Stimulated activated CD4-positive, alpha-beta T cell treated with anti-CD3 and anti-CD28 coated beads, TNF-alpha, amount 100 ng/mL, for 24 hours (primary cell): Measurements from ENCODE around the gene SLC9C1.
A peak's percentile ranks its signal among the peaks of the same experiment; 100 is the strongest.

ENCODE experiments used
- DNase-seq, 3 experiments: peaks; one replicate each; pipeline ENCODE4 v3.0.0-alpha.2; 2020; ENCODE audit warnings: low read depth in 3 of 3

SLC9C1 gene

DNA sequence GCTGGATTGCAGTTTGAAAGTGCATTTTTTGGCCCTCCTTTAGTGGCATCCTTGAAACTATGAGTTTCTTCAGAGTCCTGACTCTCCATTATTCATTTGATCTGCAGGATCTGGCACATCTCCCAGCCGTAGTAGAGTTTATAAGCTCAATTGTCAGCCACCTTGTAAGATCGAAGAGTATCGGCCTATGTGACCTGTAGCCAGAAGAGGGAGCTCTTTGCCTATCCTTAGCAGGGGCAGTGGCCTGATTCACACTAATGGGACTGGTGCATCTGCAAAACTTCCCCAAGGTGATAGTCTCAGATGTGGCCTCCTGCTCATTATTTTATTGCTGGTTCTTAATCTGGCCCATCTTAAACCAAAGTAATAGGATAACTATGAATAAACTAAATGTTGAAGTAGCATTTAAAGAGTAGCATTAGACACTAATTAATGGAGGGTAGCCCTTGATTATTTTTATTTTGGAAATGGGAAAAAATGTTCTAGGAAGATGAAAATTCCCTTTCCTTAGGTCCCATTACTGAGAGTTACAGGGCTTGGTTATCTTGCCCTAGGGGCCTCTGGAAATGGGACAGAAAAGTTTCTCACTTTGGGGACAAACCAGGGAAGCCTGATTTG lies 182.1 kb downstream of the SLC9C1 start:
- DNase-seq = peak; percentile 33 to 39 (median 36)

DNA sequence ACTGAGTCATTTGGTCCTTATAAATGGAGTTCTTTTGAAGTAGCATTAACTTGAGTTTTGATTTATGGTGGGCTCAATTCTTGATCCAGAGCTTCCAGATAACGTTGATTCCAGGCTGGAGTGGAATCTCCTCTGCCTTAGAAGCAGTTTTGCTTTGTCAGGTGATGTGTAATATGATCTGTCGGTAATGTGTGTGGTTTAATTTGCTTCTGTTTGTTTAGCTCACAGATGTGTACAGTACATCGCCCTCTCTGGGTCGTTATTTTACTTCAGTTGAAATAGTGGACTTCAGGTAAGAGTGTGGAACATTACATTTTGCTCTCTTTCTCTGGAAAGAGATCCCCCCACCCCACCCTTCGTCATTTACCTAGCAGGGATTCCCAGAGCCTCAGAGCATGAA lies 184.7 kb downstream of the SLC9C1 start:
- no peak for DNase-seq

DNA sequence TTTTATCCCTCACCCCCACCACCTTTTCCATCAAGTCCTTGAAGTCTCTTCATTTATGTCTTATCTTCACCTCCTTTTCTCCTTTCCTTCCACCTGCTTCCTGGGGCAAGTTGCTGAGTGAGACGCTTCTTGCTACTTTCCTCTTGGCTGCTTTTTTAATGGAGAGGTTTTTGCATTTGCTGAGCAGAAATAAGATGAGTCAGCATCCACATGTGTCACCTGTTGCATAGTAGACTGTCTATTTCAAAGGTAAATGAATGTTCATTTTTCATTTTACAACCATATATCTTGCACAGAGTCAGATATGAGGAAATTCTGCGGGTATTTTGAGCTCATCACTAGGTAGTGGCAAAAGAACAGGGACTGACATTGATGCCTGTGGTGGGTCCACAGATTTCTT lies 189.2 kb downstream of the SLC9C1 start:
- DNase-seq = no peak

DNA sequence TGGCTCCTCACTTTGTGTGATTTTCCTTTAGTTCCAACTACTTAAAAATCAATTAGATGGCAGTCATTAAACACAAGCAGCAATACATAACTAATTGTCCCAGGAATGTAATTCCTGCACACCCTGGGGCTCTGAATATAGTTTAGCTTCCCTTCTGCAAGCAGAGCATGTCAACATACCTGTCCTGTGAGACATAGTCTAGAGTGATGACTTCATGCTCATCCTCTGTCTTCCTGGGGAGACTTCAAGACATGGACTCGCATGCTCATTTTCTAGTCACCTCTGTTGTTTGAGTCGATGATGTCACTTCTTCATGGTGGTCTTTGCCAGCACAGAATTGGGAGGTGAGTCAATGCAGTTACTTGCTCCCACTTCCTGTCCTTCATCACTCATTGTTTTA lies 192.1 kb downstream of the SLC9C1 start:
- DNase-seq = no peak

- DNase-seq = no peak
These were observed 196.6 kb downstream of the SLC9C1 start for GRCh38 chr3:112097378-112097777.

DNA sequence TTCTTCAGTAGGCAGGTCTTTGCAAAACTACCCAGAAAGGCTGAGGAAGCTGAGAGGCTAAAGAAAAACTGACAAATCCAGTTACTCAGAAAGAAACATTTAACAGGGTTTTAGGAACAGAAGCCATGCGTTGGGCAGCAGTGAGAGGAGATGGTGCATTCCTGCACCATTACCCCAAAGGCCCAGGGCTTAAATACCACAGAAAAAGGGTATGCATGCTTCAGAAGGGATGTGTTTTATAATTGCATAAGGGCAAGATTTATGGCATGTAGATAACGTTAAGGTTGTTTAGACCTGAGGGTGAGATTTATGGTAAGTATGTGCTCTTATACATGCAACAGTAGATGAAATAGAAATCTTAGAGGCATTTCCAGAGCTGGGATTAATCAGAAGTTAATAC lies 197.8 kb downstream of the SLC9C1 start:
- DNase-seq = no peak

GRCh38 chr3:112095731-112096130 lies 198.3 kb downstream of the SLC9C1 start:
- DNase-seq = no peak

DNA sequence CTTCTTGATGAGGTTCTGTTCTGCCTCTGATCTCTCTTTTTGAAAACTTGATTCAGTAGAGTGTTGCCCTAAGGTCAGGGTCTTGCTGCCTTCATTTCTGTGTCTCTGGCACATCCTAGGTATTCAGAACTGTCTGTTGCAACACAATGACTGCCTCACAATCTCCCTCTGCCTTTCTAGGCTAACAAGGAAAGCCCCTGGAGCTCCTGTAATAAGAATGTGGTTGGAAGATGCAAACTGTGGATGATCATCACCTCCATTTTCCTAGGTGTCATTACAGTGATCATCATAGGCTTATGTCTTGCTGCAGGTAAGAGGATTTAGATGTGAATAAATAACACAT lies 200.9 kb downstream of the SLC9C1 start:
- DNase-seq = no peak

GRCh38 chr3:112092496-112093179 lies 201.4 kb downstream of the SLC9C1 start:
- no peak for DNase-seq

DNA sequence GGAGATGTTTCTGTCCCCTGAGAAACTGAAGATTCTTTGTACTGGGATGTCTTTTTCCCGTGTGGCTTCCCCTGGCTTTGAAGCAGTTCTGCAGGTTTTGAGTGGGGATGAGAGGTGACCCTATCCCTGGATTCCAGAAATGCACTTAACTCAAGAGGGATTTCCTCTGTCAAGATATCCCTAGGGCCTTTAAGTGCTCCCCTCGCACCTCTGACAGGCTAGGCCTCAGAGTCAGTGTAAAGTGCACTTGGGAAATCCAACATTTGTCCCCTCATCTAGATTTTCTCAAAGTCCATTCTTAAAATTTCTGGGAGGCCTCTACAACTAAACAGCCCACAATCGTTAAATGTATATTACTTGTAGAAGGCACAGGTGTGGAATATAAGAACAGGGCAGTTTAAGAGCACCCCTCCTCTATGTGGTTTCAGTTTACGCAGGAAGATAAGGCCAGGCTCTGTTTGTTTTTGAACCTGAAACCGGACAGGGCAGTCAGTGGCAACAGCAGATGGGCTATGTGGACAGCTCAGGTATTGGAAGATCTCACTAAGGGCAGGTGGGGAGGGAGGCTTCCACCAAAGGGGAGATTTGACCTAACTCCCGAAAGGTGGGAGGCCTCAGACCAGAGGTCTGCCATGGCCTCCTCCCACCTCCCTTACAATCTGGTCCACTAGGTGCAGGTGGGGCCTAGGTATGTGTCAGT lies 203.0 kb downstream of the SLC9C1 start:
- no peak for DNase-seq
